K562 (cell line): ENCODE measurements around the gene TYSND1. TPM values are rescaled to one million over a fixed set of nuclear protein-coding genes. Genes with fewer than 3 reads are reported as not detected.

Experiments used
- POLR2A ChIP-seq: fragments of 450-650 bp; conservative IDR thresholded peaks from 2 replicates; pipeline ENCODE4 v1.6.1; 2016
- polyA plus RNA-seq, 8 experiments: library from polyadenylated mRNA; depleted of rRNA in 4 of 8; stranded (reverse) in 5 of 8; unstranded in 3 of 8; fragments of >200 nt; fragmentation: Nextera tagmentation in 2 of 8; fragmentation: Illumina TruSeq in 1 of 8; extraction: Ambion mirVana in 2 of 8; extraction: Trizol in 1 of 8; gene quantifications; 2 replicates each; pipeline versions ENCODE4 v1.2.1 to v1.2.3, GENCODE V29; 2011 to 2014; ENCODE audit warnings: inconsistent platforms in 1 of 8, missing spikeins in 1 of 8
- total RNA-seq, 7 experiments: library from RNA; depleted of rRNA in 6 of 7; stranded (reverse); fragments of >200 nt in 6 of 7; fragmentation: Illumina TruSeq in 2 of 7; extraction: Trizol in 2 of 7; gene quantifications; 2 replicates each; pipeline versions ENCODE4 v1.2.1 to v1.2.3, GENCODE V29; 2011 to 2021; ENCODE audit warnings: low replicate concordance in 1 of 7
- TF ChIP-seq, protein P1 (sequence below), 2 experiments: fragments of 450-650 bp; IDR thresholded peaks; 2 replicates each; pipeline ENCODE4 v1.6.1; 2016; ENCODE audit warnings: mild to moderate bottlenecking in 2 of 2, borderline replicate concordance in 1 of 2, low read depth in 1 of 2, moderate library complexity in 1 of 2
- TF ChIP-seq, protein P2 (sequence below): fragments of 250-450 bp; sonication (Bioruptor Pico); IDR thresholded peaks from 2 replicates; pipeline ENCODE4 v1.4.0; 2020

Gene TYSND1
- total and polyA plus RNA-seq, 9 of the 15 experiments (the other 6 are each of a cell fraction or from before 2014, with no cell fraction given): 0.60 to 2.0 (median 1.3) TPM

DNA sequence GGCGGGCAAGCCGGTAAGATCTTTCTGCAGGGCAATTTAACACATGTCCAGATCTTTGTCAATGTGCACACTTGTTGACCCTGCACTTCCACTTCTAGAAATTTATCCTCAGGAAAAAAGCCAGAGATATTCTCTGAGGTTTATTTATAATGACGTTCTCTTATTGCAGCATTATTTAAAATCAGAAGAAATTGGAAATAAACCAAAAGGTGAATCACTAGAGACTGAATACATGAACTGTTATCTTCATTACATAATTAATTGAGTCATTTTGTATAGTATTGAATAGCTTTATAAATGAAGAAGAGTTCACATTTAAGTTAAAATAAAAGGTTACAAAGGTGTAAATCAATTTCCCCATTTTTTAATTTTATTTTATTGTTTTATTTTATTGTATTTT lies 40.1 kb upstream of the TYSND1 start (continued):
- TF ChIP-seq, protein P1, sequence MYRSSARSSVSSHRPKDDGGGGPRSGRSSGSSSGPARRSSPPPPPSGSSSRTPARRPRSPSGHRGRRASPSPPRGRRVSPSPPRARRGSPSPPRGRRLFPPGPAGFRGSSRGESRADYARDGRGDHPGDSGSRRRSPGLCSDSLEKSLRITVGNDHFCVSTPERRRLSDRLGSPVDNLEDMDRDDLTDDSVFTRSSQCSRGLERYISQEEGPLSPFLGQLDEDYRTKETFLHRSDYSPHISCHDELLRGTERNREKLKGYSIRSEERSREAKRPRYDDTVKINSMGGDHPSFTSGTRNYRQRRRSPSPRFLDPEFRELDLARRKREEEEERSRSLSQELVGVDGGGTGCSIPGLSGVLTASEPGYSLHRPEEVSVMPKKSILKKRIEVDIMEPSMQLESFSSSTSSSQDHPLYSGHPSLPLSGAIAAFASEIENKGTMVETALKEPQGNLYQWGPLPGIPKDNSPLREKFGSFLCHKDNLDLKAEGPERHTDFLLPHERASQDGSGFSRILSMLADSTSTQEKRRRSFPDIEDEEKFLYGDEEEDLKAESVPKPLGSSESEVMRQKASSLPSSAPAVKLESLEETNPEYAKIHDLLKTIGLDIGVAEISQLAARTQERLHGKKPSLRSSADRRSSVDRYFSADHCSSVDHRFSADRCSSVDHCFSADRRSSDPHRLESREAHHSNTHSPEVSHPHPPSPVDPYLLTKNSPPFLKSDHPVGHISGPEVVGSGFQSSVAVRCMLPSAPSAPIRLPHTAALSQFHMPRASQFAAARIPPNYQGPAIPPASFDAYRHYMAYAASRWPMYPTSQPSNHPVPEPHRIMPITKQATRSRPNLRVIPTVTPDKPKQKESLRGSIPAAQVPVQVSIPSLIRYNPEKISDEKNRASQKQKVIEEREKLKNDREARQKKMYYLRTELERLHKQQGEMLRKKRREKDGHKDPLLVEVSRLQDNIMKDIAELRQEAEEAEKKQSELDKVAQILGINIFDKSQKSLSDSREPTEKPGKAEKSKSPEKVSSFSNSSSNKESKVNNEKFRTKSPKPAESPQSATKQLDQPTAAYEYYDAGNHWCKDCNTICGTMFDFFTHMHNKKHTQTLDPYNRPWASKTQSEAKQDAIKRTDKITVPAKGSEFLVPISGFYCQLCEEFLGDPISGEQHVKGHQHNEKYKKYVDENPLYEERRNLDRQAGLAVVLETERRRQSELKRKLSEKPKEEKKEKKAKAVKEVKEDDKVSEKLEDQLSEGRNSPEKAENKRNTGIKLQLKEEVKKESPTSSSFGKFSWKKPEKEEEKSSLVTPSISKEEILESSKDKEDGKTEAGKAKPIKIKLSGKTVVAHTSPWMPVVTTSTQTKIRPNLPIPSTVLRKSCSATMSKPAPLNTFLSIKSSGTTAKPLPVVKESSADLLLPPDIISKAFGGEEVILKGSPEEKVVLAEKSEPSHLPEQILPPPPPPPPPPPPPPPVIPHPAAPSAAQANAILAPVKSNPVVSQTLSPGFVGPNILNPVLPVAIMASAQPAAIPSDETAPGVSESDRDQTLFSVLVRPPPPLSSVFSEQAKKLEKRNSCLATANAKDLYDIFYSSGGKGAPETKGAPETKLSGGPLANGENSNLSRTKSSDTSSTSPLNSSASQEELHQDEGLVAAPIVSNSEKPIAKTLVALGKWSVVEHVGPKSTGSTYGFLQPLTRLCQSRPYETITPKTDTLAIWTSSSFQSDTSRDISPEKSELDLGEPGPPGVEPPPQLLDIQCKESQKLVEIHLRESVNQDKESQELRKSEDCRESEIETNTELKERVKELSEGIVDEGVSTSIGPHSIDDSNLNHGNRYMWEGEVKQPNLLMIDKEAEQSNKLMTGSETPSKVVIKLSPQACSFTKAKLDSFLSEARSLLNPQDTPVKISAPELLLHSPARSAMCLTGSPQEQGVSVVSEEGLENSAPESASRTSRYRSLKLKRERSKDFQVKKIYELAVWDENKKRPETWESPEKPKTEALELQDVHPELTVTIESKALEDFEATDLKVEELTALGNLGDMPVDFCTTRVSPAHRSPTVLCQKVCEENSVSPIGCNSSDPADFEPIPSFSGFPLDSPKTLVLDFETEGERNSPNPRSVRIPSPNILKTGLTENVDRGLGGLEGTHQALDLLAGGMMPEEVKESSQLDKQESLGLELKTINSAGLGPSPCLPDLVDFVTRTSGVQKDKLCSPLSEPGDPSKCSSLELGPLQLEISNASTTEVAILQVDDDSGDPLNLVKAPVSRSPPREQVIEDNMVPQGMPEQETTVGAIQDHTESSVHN (IDR thresholded peaks at IDR 0.05; ENCODE audit: borderline replicate concordance in 1 of 2, low read depth in 1 of 2): no peak
- no peak for TF ChIP-seq POLR2A
- TF ChIP-seq, protein P2, sequence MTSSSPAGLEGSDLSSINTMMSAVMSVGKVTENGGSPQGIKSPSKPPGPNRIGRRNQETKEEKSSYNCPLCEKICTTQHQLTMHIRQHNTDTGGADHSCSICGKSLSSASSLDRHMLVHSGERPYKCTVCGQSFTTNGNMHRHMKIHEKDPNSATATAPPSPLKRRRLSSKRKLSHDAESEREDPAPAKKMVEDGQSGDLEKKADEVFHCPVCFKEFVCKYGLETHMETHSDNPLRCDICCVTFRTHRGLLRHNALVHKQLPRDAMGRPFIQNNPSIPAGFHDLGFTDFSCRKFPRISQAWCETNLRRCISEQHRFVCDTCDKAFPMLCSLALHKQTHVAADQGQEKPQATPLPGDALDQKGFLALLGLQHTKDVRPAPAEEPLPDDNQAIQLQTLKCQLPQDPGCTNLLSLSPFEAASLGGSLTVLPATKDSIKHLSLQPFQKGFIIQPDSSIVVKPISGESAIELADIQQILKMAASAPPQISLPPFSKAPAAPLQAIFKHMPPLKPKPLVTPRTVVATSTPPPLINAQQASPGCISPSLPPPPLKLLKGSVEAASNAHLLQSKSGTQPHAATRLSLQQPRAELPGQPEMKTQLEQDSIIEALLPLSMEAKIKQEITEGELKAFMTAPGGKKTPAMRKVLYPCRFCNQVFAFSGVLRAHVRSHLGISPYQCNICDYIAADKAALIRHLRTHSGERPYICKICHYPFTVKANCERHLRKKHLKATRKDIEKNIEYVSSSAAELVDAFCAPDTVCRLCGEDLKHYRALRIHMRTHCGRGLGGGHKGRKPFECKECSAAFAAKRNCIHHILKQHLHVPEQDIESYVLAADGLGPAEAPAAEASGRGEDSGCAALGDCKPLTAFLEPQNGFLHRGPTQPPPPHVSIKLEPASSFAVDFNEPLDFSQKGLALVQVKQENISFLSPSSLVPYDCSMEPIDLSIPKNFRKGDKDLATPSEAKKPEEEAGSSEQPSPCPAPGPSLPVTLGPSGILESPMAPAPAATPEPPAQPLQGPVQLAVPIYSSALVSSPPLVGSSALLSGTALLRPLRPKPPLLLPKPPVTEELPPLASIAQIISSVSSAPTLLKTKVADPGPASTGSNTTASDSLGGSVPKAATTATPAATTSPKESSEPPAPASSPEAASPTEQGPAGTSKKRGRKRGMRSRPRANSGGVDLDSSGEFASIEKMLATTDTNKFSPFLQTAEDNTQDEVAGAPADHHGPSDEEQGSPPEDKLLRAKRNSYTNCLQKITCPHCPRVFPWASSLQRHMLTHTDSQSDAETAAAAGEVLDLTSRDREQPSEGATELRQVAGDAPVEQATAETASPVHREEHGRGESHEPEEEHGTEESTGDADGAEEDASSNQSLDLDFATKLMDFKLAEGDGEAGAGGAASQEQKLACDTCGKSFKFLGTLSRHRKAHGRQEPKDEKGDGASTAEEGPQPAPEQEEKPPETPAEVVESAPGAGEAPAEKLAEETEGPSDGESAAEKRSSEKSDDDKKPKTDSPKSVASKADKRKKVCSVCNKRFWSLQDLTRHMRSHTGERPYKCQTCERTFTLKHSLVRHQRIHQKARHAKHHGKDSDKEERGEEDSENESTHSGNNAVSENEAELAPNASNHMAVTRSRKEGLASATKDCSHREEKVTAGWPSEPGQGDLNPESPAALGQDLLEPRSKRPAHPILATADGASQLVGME: no peak
- TF ChIP-seq, all 486 proteins: peak for 0
